HTR-8/SVneo (cell line): ENCODE measurements around the gene COX15.
"Not testable (repeated sequence)": the region's sequence is repeated elsewhere in the genome, so short reads cannot be mapped to it uniquely, and the experiment has no call there.

Source experiments
- DNase-seq: peaks from one replicate; pipeline ENCODE4 v3.0.0; 2011; ENCODE audit warnings: low spot score, mixed read lengths; ENCODE audit not compliant: insufficient read length
- FAIRE-seq: peaks from 2 replicates; lab custom pipeline; 2011; peaks lifted over from hg19 to GRCh38; lab: Jason Lieb, UNC

COX15 gene

DNA sequence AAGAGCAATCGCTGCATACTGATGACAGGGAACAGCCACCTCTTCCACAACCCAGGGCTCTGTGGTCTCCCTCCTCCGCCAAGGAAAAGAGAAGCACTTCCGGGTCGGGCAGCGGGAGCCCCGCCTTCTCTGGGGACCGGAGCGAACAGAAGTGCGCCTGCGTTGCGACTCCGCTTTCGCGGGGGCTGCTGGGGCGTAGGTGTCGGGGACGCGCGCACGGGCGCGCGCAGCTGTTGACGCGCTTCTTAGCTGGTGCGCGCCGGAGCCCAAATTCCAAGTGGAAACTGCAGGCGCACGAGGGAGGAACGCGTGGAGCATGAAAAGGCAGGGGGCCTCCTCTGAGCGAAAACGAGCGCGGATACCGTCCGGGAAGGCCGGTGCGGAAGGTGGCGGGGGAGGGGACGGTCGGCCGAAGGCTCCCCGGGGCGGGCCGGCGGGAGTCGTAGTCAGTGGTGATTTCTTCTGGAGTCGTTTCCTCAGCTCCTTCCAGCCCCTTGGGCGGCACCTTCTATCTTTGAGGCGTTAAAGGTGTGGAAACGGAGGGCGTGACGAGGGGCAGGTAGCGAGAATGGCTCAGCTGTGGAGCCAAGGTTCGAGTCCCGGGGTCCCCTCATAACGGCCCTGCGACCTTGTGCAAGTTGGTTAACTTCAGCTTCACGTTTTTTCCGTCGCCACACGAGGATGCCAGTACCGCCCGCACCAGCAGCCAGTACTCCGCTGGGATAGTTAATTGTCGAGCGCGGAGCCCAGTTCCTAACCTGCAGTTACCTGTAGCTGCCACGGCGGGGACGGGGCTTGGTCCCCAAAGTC is at the start of gene COX15, which contains the start of gene CUTC:
TSS of gene COX15 (minus strand) at position 95 of the 810 bp plus-strand sequence. CDS start at position 17, 78 bp downstream.
TSS of gene CUTC (plus strand) at position 202 of the 810 bp plus-strand sequence. CDS start at position 317, 115 bp downstream.
- peak; percentile 83 for FAIRE-seq
- DNase-seq, result peak; percentile 97

DNA sequence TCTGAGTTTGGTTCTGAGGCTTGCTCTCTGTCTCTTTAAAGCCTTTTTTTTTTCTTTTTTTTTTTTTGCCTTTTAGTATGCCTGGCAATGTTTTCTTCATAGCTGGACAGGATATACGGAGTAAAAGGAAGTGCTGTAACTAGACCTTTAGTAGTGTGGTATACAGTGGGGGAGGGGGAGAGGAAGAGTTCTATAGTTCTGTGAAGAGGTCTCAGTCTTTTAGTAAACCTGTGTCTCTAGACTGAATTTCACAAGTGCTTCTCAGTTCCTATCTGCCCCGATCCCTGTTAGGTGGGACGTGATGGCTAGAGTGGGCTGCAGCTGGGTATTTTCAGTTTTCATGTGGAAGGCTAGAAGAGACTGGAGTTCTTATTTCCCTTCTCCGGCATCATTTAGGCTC is 47.4 kb upstream of the COX15 start:
- DNase-seq, result peak; percentile 57
- FAIRE-seq, result no peak

DNA sequence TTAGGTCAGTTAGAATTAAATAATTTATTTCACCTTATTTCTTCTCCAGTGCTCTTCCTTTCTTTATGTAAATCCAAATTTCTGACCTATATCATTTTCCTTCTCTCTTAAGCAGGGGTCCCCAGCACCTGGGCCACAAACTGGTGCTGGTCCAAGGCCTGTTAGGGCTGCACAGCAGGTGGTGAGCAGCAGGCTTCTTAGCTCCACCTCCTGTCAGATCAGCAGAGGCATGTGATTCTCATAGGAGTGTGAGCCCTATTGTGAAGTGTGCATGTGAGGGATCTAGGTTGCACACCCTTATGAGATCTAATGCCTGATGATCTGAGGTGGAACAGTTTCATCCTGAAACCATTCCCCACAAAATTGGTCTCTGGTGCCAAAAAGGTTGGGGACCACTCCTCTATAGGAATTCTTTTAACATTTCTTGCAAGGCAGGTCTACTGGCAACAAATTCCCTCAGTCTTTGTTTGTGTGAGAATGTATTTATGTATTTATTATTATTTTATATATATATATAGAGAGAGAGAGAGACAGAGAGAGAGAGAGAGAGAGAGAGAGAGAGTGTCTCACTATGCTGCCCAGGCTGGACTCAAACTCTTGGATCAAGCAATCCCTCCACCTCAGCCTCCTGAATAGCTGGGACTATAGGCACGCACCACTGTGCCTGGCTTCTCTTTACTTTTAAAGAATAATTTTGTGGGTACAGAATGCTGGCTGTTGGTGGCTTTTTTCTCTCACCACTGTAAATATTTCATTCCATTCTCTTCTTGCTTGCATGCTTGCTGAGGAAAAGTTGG is 46.2 kb upstream of the COX15 start:
- FAIRE-seq (no peak), DNase-seq (no peak)

DNA sequence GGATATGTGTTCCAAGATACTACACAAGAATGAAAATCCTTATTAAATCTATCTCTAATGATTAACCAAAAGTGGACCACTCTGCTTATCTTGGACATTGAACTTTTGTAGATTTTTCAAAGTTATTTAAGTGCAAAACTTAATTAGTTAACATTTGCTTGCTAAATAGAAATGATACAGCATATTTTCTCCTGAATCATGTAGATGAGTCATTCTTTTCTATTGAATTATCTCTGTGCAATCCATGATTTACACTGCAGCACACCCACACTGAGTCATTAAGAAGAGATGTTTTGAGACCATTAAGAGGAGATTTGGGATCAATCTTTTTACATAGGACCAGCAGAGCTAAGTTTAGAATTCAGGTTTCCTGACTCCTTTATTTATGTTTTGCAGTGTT is 43.9 kb upstream of the COX15 start:
- DNase-seq (peak; percentile 64), FAIRE-seq (no peak)

DNA sequence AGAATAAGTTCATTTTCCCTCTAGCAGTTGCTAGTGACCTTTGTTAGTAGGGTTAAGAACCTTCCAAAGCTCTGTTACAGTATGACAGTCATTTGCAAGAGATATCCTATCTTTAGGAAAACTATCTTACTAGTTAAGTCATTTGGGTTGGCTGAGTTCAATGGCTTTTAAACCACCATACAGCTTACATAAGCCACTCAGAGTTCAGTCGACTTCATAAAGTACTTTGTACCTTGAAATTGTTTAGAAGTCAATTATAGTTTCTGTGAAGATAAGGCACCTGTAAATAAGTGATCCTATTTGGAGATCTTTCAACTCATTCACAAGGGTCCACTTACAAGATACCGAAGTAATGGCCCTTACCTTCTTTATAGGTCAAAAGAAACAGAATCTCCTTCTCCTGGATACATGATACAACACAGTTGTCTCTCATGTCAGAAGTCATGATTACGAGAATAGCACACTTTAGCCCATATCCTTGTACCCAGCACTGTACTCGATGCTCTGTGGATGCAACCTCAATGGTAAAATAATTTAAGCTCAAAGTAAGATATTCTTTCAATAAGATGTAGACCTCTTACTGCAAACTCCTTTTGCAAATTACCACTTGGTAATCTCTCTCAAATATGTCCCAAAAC is 38.6 kb upstream of the COX15 start:
- DNase-seq (no peak), FAIRE-seq (no peak)

DNA sequence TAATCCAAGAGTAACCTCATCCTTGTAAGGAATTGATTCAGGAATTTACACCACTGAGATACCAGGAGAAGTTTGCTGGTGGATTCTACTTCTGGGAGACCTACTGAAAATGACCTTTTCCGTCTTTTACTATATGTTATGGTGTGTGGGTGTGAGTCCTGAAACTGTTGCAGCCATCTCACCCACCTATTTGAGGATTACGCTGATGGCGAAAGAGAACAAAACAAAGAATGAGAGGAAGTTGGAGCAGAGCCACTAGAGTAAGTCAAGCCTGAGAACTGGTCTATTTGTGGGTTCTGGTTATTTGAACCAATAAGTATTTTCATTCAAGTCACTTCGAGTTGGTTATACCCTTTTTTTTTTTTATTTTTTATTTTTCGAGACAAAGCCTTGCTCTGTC is 37.8 kb upstream of the COX15 start:
- no peak for DNase-seq
- FAIRE-seq, result no peak

DNA sequence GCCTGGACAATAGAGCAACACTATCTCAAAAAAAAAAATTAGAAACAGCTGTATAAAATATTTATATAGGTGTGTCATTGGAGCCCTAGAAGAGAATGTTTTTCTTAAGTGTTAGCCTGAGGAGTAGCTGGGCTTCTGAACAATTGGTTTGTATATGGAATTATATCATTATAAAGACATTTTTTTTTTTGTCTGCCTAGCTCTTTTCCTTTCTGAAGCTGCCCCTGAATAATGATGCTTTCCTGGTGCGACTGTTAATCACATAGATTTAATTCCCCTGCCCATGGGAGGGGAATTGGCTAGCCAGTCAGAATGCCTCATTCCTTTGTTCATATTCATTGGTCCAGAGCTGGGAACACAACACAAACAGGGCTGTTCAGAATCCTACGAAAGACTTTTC is 36.6 kb upstream of the COX15 start:
- DNase-seq (no peak), FAIRE-seq (no peak)

DNA sequence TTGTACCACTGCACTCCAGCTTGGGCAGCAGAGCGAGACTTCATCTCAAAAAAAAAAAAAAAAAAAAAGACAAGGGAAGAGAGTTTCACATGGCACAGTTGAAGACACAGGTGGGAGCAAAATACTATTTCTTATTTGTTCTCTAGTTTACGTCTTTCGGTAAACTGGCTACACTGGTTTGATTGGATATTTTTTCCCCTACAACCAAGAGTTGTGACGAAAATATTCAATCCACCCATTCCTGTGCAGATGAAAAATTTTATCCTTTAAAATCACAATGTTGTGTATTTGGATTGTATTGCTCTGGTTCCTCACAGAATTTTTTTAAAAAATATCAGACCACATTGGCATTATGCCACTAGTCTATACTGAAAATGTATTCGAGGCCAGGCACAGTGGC is 36.0 kb upstream of the COX15 start:
- no peak for DNase-seq
- no peak for FAIRE-seq

DNA sequence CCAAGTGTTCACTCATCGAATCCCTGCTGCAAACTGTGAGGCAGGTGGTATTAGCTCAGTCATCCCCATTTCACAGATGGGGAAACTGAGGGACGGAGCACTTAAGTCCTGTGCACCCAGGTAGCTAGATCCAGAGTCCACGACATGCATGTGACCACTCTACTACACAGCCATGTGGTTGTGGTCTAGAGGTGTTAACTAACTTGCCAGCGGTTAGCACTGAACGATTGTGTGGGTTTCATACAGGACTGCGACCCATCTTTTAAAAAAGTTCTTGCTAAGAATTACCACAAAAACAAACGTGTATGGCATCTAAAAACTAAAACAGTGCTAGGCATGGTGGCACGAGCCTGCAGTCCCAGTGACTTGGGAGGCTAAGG is 34.4 kb upstream of the COX15 start:
- DNase-seq, result no peak
- no peak for FAIRE-seq

DNA sequence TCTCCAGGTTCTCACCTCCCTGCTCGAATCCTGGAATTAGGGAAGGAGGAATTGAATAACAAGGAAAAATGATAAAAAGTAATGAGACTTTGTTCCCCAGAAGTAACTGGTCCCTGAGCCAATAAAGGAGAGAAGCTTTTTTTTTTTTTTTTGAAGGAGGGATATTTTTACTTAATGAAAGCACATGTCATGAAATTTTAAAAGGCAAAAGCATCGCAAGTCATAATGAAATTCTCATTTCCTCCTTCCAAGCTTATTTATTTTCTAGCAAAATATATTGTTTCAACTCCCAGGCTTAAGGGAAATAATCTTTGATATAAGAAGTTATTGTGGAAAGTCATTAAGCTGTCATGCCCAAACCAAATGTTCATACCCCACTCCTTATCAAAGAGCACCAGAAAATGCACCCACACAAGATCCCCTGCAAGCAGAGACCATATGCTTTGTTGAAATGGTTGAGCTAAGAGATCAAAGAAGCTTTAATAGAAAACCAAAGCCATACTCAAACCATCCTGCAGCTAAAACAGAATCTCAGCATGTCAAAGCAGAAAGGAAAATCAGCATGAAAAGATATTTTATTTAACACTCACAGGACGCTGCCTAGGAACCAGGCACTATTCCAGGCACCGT is 33.9 kb upstream of the COX15 start:
- DNase-seq (no peak), FAIRE-seq (no peak)

DNA sequence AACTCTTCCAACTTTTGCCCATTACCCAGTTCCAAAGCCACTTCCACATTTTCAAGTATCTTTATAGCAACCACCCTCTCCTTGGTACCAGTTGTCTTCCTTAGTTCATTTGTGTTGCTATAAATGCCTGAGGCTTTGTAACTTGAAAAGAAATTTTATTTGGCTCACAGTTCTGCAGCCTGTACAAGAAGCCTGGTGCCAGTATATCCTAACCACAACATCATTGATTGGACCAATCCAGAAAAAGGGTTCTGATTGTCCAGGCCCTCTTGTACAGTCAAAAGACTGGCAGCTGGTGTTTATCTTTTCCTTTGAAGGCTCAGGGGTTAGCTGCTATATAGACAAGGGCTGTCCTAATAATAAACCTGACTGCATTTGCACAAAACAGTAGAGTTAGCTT is 29.4 kb upstream of the COX15 start:
- FAIRE-seq (no peak), DNase-seq (no peak)

DNA sequence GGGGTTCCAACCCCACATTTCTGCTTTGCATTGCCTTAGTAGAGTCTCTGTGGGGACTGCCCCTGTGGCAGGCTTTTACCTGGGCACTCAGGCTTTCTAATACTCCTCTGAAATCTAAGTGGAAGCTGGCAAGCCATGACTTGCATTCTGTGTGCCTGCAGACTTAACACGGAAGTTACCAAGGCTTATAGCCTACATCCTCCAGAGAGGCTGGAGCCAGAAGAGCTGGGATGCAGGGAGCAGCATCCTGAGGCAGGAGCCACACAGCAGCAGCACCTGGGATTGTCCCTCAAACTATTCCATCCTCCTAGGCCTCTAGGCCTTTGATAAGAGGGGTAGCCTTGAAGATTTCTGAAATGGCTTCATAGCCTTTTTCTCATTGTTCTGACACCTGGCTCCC is 28.4 kb upstream of the COX15 start:
- DNase-seq (no peak), FAIRE-seq (no peak)

DNA sequence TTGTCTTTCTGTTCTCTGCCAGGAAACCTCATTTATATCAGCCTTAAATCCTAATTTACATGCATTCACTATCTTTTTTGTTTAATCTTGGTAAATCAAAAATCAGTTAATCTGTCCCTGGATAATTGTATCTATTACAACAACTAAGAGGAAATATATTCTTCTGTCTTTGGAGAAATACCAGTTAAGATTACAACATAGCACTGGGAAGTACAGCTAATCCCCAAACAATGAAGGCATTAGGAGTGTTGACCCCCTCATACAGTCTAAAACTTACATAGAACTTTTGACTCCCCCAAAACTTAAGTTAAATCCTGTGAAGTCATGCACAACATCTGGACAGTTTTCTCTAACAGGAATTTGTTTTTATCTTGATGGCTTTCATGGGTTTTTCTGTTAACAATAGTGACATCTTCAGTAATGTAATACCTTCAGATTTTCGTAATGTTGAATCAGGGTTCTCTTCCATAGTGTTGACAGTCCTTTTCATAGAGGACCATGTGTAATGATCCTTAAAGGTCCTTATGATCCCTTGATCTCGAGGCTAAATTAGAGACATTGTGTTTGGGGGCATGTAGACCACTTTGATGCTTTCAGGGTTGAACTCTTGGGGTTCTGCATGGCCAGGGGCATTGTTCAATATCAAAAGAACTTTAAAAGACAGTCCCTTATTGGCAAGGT is 26.4 kb upstream of the COX15 start:
- no peak for FAIRE-seq
- DNase-seq, result no peak

DNA sequence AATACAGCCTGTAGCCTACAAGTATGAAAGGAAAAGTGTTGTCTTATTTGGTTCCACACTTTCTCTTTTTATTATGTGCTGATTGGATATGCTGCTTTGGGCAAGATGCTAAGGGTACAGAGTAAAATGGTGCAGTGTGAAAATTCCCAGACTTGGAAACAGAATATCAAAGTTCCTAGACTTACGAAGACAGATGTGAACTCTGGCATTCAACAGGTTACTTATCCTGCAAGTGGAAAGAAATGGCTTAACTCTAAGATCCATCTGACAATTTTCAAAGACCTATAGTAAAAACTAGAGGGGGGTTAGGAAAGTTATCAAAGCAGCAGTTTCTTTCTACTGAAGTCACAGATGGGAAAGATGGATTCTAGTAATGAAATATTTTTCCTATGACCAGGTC is 24.2 kb upstream of the COX15 start:
- no peak for FAIRE-seq
- DNase-seq, result no peak

DNA sequence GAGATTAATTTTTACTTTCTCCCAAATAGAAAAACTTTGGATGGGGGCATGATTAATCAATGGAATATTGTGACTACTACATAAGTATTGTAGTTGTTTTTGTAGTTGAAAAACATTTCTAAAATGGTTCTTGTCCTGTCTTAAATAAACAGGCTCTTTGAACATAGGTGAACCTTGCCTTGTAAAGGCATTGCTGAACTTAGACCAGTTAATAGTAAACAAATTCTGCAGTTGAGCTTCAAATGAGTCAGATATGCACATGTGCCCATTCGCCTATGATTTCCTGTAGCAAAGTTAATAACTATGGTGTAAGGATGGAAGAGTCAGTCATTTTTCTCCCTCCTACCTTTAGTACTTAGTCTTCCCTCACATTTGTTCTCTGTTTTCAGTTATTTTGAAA is 22.7 kb upstream of the COX15 start:
- no peak for FAIRE-seq
- DNase-seq, result no peak

DNA sequence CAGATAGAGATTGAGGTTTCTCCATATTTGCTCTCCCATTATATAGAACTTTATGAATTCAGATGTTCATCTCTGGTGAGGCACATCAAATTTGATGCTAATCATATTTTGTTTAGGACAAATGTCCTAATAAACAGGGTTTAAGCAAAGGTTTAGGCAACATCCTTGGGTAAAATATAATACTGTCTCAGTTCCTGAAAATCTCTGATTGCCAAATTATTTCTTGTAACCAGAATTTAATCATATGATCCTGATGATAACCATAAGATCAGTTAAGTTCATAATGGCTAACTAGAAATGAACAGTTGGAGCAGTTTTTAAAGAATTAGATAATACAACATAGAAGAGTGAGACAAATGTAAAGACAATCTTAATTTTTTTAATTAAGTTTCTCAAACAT is 18.7 kb upstream of the COX15 start:
- DNase-seq, result no peak
- no peak for FAIRE-seq

DNA sequence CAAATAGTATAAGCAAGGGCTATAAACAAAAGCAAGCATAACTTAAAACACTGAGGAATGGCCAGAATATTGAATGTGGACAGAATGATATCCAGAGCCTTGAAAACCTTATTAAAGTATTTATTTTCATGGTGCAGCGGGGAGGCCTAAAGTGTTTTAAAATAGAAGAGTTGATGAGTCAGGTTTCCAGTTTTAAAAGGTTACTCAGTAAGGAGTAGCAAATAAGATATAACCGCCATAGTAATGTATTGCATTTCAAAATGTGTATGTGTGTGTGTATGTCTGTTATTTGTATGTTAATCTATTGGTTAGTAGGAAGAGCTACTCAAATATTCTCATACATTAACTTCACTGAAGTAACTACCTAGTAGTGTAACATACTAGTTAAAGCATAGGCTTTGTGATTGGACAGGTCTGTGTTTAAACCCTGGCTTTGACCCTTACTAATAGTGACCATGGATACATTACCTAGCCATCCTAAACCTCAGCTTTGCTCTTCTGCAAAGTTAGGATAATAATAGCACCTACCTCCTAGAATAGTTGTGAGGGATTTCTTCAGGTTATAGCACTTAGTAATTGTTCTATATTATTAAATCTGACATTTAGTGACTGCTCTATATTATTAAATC is 17.0 kb upstream of the COX15 start:
- no peak for FAIRE-seq
- DNase-seq, result no peak

DNA sequence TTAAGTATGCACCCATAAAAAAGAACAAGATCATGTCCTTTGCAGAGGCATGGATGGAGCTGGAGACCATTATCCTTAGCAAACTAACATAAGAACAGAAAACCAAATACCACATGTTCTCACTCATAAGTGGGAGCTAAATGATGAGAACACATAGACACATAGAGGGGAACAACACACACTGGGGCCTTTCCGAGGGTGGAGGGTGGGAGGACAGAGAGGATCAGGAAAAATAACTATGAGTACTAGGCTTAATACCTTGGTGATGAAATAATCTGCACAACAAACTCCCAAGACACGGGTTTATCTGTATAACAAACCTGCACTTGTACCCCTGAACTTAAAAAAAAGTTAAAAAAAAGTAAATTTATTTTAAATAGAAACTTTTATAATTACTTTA is 14.2 kb upstream of the COX15 start:
- DNase-seq, FAIRE-seq: not testable (repeated sequence)

DNA sequence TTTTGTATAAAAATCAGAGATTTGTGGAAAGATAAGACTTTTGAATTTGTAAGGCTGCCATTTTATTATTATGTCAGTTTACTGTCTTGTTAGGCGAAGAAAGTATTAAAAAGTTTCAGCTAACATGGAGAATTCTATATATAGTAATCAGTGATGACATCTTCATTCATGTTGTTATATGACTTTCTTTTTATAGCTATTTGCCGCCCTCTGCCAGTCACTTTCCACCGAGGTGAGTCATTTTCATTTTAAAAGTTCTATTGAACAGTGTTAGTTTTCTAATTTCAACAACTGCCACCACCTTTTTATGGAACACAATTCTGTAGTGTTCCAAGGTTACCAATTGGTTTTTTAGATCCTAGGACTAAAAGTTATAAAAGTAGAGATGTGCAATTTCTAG is 11.9 kb upstream of the COX15 start:
- FAIRE-seq, result no peak

DNA sequence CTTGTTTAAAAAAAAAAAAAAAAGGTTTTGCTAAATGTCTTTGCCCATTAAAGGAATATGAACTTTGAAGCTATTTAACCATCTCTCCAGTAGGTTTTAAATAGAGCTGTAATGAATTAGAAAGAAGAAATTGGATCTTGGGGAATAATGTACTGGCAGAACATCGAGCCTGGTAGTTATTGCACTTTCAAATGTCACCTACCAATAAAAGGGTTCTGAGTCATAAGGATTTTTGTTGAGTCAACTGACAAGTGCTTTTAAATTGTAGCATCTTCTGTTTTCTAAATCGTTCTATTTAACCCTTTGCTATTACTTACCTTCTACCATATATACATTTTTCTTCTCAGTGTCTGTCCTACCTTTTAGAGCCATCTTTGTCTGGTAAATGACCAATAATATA is 10.8 kb upstream of the COX15 start:
- FAIRE-seq, result no peak
- DNase-seq, result no peak

More for the DNA sequence above, 11.9 kb upstream of the COX15 start:
- no peak for DNase-seq
